Adipocyte (in vitro differentiated cells): ENCODE data around the gene SLC17A6.

Experiments
- DNase-seq: peaks from one replicate; pipeline ENCODE4 v3.0.0-alpha.2; 2015; ENCODE audit warnings: low read depth
- H3K27me3 ChIP-seq: replicated peaks from 2 replicates; pipeline ENCODE4 v1.7.0; 2013; ENCODE audit warnings: mild to moderate bottlenecking, low read length, moderate library complexity; ENCODE audit not compliant: control insufficient read depth, insufficient read depth
- H3K36me3 ChIP-seq: 2 replicates; pipeline ENCODE4 v1.7.0; 2013; ENCODE audit warnings: low read length, mild to moderate bottlenecking, moderate library complexity; ENCODE audit not compliant: control insufficient read depth, insufficient read depth, severe bottlenecking
- H3K4me1 ChIP-seq: 2 replicates; pipeline ENCODE4 v1.7.0; 2013; ENCODE audit warnings: mild to moderate bottlenecking, low read length, moderate library complexity; ENCODE audit not compliant: control insufficient read depth, insufficient read depth
- H3K4me3 ChIP-seq: 2 replicates; pipeline ENCODE4 v1.7.0; 2013; ENCODE audit warnings: mild to moderate bottlenecking, low read length, moderate library complexity
- H3K9ac ChIP-seq: 2 replicates; pipeline ENCODE4 v1.7.0; 2013; ENCODE audit warnings: mild to moderate bottlenecking, low read length, moderate library complexity
- H3K9me3 ChIP-seq: 2 replicates; pipeline ENCODE4 v1.7.0; 2013; ENCODE audit warnings: mild to moderate bottlenecking, low read length, moderate library complexity; ENCODE audit not compliant: control insufficient read depth

Gene SLC17A6

GRCh38 chr11:22390283-22390655 is 52.1 kb downstream of the SLC17A6 start:
- Histone ChIP-seq H3K4me1 (no peaks in the 10 kb centered on the region), H3K27me3 (peaks cover 10% of the 10 kb centered on the region), H3K9me3 (no peaks in the 10 kb centered on the region), H3K36me3 (no peaks in the 10 kb centered on the region), H3K4me3 (no peak overlapping the region), H3K9ac (no peak overlapping the region)
- no peak for DNase-seq

- Histone ChIP-seq H3K4me3 (no peak overlapping the region), H3K36me3 (no peaks in the 10 kb centered on the region), H3K27me3 (peaks cover 8% of the 10 kb centered on the region), H3K9ac (no peak overlapping the region), H3K9me3 (no peaks in the 10 kb centered on the region), H3K4me1 (no peaks in the 10 kb centered on the region)
- no peak for DNase-seq
Observed at GRCh38 chr11:22392561-22392960, 54.4 kb downstream of the SLC17A6 start.

- Histone ChIP-seq H3K9ac (no peak overlapping the region), H3K4me3 (no peak overlapping the region), H3K4me1 (no peaks in the 10 kb centered on the region), H3K27me3 (no peaks in the 10 kb centered on the region), H3K36me3 (no peaks in the 10 kb centered on the region), H3K9me3 (no peaks in the 10 kb centered on the region)
- no peak for DNase-seq
Observed at GRCh38 chr11:22405377-22405776, 67.2 kb downstream of the SLC17A6 start.

- no peaks in the 10 kb centered on the region for H3K27me3 ChIP-seq
- no peaks in the 10 kb centered on the region for H3K36me3 ChIP-seq
- DNase-seq: no peak
- H3K4me3 ChIP-seq: no peak overlapping the region
- H3K9ac ChIP-seq: no peak overlapping the region
- no peaks in the 10 kb centered on the region for H3K4me1 ChIP-seq
- no peaks in the 10 kb centered on the region for H3K9me3 ChIP-seq
Observed at GRCh38 chr11:22407267-22407666, 69.1 kb downstream of the SLC17A6 start.

- Histone ChIP-seq H3K9me3 (no peaks in the 10 kb centered on the region), H3K27me3 (no peaks in the 10 kb centered on the region), H3K4me3 (no peak overlapping the region), H3K4me1 (no peaks in the 10 kb centered on the region), H3K36me3 (no peaks in the 10 kb centered on the region), H3K9ac (no peak overlapping the region)
- DNase-seq: no peak
Observed at GRCh38 chr11:22407921-22408320, 69.7 kb downstream of the SLC17A6 start.

- no peak for DNase-seq
- no peaks in the 10 kb centered on the region for H3K9me3 ChIP-seq
- peaks cover 25% of the 10 kb centered on the region for H3K4me1 ChIP-seq
- H3K36me3 ChIP-seq: no peaks in the 10 kb centered on the region
- no peak overlapping the region for H3K9ac ChIP-seq
- H3K4me3 ChIP-seq: no peak overlapping the region
- H3K27me3 ChIP-seq: no peaks in the 10 kb centered on the region
Observed at GRCh38 chr11:22415476-22415875, 77.3 kb downstream of the SLC17A6 start.

- H3K4me3 ChIP-seq: peak overlapping the region; percentile 26
- peak overlapping the region; percentile 33 for H3K9ac ChIP-seq
- no peaks in the 10 kb centered on the region for H3K9me3 ChIP-seq
- no peaks in the 10 kb centered on the region for H3K36me3 ChIP-seq
- DNase-seq: peak; percentile 60
- H3K4me1 ChIP-seq: peaks cover 25% of the 10 kb centered on the region
- H3K27me3 ChIP-seq: no peaks in the 10 kb centered on the region
Observed at GRCh38 chr11:22416462-22416861, 78.3 kb downstream of the SLC17A6 start.

- no peaks in the 10 kb centered on the region for H3K27me3 ChIP-seq
- DNase-seq: peak; percentile 72
- H3K4me1 ChIP-seq: no peaks in the 10 kb centered on the region
- H3K4me3 ChIP-seq: no peak overlapping the region
- no peaks in the 10 kb centered on the region for H3K36me3 ChIP-seq
- H3K9ac ChIP-seq: no peak overlapping the region
- no peaks in the 10 kb centered on the region for H3K9me3 ChIP-seq
Observed at GRCh38 chr11:22426915-22427314, 88.7 kb downstream of the SLC17A6 start.
